ENCODE measurements around the gene MBTPS2. TPM values are rescaled to one million over a fixed set of nuclear protein-coding genes. Genes with fewer than 3 reads are reported as not detected.
A peak's percentile ranks its signal among the peaks of the same experiment; 100 is the strongest.
"Not testable (repeated sequence)": the region's sequence is repeated elsewhere in the genome, so short reads cannot be mapped to it uniquely, and the experiment has no call there.

Gene MBTPS2
- total RNA-seq (2014; rRNA removed; shearing (Covaris generic)): 7.6 and 7.8 TPM in 2 replicates

GRCh38 chrX:21839334-21840192 lies at the start of gene MBTPS2:
MBTPS2 (plus strand) TSS chrX:21839617; CDS start chrX:21839735, 118 bp downstream.
- DNase-seq (ENCODE audit: low spot score): peak; percentile 66

GRCh38 chrX:21798677-21799219 lies 40.7 kb upstream of the MBTPS2 start:
- peak; percentile 91 for DNase-seq (ENCODE audit: low spot score)

GRCh38 chrX:21799767-21800166 lies 39.6 kb upstream of the MBTPS2 start:
- DNase-seq (ENCODE audit: low spot score): no peak

GRCh38 chrX:21800344-21800770 lies 39.1 kb upstream of the MBTPS2 start:
- peak; percentile 12 for DNase-seq (ENCODE audit: low spot score)

- no peak for DNase-seq (ENCODE audit: low spot score)
Measured at GRCh38 chrX:21802054-21802670, 37.3 kb upstream of the MBTPS2 start.

- DNase-seq (ENCODE audit: low spot score): no peak
Measured at GRCh38 chrX:21802839-21803238, 36.6 kb upstream of the MBTPS2 start.

GRCh38 chrX:21806691-21807090 lies 32.7 kb upstream of the MBTPS2 start:
- peak; percentile 32 for DNase-seq (ENCODE audit: low spot score)

GRCh38 chrX:21811832-21812231 lies 27.6 kb upstream of the MBTPS2 start:
- no peak for DNase-seq (ENCODE audit: low spot score)

- DNase-seq (ENCODE audit: low spot score): no peak
Measured at GRCh38 chrX:21812628-21813027, 26.8 kb upstream of the MBTPS2 start.

GRCh38 chrX:21813612-21814368 lies 25.6 kb upstream of the MBTPS2 start:
- no peak for DNase-seq (ENCODE audit: low spot score)

- no peak for DNase-seq (ENCODE audit: low spot score)
Measured at GRCh38 chrX:21816136-21816535, 23.3 kb upstream of the MBTPS2 start.

- DNase-seq (ENCODE audit: low spot score): not testable (repeated sequence)
Measured at GRCh38 chrX:21820170-21820569, 19.2 kb upstream of the MBTPS2 start.

- DNase-seq (ENCODE audit: low spot score): no peak
Measured at GRCh38 chrX:21821875-21822274, 17.5 kb upstream of the MBTPS2 start.

GRCh38 chrX:21831496-21831895 lies 7.9 kb upstream of the MBTPS2 start:
- DNase-seq (ENCODE audit: low spot score): no peak

GRCh38 chrX:21837056-21837455 lies 2.4 kb upstream of the MBTPS2 start:
- DNase-seq (ENCODE audit: low spot score): no peak

GRCh38 chrX:21838937-21839333 lies 482 bp upstream of the MBTPS2 start:
- DNase-seq (ENCODE audit: low spot score): no peak

- DNase-seq (ENCODE audit: low spot score): no peak
Measured at GRCh38 chrX:21840193-21840545, 752 bp downstream of the MBTPS2 start.

- DNase-seq (ENCODE audit: low spot score): no peak
Measured at GRCh38 chrX:21843179-21843578, 3.8 kb downstream of the MBTPS2 start.

- DNase-seq (ENCODE audit: low spot score): no peak
Measured at GRCh38 chrX:21845096-21845495, 5.7 kb downstream of the MBTPS2 start.

GRCh38 chrX:21847342-21847741 lies 7.9 kb downstream of the MBTPS2 start:
- DNase-seq (ENCODE audit: low spot score): no peak

- DNase-seq (ENCODE audit: low spot score): no peak
Measured at GRCh38 chrX:21853578-21853977, 14.2 kb downstream of the MBTPS2 start.

- DNase-seq (ENCODE audit: low spot score): no peak
Measured at GRCh38 chrX:21855937-21856415, 16.6 kb downstream of the MBTPS2 start, which contains the start of gene YY2. YY2 (plus strand) TSS chrX:21855987; CDS start chrX:21856485, 498 bp downstream.
